Measurements from ENCODE around the gene MAPK10.
"Not testable (repeated sequence)": the region's sequence is repeated elsewhere in the genome, so short reads cannot be mapped to it uniquely, and the experiment has no call there.

Gene MAPK10

GRCh38 chr4:85967872-85968271, 392.0 kb downstream of the MAPK10 start:
- no peak for DNase-seq (ENCODE audit: low read depth)

DNA sequence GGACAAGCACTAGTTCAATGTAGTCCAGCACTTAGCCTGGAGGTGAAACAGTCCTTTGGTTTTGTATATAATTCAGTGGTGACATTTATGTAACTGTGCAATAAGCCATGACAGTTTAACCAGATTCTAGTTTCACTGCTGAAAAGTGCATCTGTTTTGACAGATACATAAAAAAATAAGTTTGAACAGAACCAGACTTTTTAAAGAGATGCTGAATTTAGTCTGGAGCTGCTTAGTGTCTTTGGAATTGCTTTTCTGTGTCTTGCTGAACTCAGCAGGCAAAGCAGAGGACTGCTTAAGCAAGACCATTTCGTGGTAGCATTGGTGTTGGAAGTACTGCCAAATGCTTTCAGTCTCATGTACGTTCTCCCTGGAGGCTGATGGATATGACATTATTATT, 393.5 kb downstream of the MAPK10 start:
- DNase-seq (ENCODE audit: low read depth): no peak

DNA sequence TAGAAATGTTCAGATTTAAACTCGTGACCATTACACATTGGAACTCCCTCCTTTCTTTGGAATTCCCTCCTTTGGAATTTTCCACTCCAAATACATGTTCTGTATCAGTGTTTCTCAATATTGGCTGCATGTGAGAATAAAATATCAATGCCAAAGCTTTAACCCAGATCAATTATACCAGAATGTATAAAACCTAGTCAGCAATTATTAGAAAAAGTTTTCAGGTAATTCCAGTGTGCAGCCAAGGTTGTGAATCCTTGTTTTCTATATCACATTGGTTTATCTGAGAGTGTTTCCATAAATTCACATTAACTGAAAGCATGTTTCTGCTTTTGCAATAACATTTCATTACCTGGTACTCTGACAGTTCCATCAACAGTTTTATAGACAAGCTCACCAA, 394.3 kb downstream of the MAPK10 start:
- DNase-seq (ENCODE audit: low read depth): no peak

GRCh38 chr4:85965017-85965416, 394.8 kb downstream of the MAPK10 start:
- not testable (repeated sequence) for DNase-seq (ENCODE audit: low read depth)

GRCh38 chr4:85964298-85964697, 395.6 kb downstream of the MAPK10 start:
- DNase-seq (ENCODE audit: low read depth): no peak

- DNase-seq (ENCODE audit: low read depth): no peak
Observed at GRCh38 chr4:85963231-85963630, 396.6 kb downstream of the MAPK10 start.

DNA sequence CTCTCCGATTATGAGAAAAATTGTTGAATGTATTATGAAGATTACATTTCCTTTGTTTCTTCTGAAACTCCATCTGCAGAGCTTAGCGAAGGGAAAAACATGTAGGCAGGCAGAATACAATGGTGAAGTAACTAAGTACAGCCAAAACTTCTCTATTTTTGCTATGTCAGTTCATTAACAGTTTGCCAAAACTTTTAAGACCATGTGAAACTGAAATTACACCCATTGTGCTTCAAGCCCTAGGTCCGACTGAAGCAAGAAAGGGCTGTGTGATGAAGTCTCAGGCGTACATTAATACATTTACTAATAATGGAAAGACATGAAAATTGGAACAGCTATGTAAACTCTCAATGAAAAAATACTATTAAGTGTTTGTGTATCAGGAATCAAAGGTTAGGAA, 398.0 kb downstream of the MAPK10 start:
- no peak for DNase-seq (ENCODE audit: low read depth)

DNA sequence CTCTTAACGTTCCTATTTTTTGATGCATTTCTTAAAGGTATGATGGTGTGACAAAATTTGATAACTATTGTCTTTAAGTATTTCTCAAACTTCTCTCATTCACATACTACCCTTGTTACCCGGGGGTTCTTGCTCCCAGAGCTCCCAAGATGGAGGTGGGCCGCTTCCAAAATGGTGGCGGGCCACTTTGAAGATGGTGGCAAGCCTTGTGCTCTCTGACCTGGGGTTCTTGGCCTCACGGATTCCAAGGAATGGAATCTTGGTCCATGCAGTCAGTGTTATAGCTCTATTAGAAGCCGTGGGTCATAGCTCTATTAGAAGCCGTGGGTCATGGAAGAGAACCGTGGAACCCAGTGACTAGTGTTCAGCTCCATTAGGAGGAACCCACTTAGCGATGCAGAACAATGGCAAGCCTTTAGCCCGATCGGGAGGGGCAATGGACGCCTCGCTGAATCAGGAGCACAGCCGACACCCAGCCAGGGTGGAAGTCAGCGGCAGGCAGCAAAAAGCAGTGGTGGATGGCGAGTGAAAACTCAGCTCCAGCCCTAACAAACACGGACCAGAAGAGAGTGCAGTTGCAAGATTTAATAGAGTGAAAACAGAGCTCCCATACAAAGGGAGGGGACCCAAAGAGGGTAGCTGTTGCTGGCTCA, 403.4 kb downstream of the MAPK10 start:
- no peak for DNase-seq (ENCODE audit: low read depth)

- DNase-seq (ENCODE audit: low read depth): no peak
Observed at GRCh38 chr4:85955620-85956292, 404.1 kb downstream of the MAPK10 start.

- DNase-seq (ENCODE audit: low read depth): no peak
Observed at GRCh38 chr4:85953651-85954018, 406.2 kb downstream of the MAPK10 start.

DNA sequence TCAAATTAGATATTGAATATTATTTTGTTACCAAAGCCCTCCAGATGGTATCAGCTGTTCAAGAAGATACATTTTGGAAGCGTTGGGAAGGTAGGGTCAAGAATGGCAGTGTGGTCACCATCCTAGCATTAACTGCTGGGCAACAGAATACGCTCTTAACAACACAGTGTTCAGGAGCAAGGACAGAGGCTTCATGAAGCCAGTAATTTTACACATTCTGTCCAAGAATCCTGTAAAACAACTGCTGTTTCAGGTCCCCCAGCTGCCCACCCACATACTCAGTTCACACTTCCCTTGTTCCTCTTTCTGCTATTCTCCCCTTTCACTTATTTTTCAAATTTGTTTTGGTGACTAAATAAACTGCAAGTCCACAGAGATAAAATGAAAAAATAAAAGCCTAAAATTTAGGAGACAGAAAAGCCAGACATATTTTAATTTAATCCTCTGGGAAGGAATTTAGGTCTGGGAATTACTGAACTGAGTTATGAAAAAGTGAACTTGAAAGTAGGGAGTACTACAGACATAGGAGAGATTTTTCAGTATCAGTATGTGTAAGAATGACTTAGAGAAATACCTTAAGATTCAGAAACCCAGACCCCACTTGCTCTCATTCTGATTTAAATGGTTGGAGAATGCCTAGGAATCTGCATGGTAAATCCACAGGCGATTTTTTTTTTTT, 406.7 kb downstream of the MAPK10 start:
- DNase-seq (ENCODE audit: low read depth): no peak

DNA sequence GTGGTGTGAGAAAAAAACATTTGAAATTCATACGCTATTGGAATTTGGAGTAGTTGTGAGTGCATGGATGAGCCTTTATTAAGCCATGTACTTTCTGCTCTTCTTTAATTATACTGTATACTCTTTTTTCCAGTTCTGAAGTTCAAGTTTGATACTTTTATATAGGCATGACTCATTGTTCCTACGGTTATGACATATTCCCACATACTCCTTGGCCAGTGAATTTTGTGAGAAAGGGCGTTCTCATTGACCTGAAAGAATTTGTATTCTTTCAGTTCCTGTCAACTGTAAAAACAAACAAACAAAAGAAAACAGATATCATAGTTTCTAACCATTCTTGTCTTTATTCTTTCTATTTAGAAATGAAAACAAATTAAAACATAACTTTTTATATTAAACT, 407.3 kb downstream of the MAPK10 start:
- DNase-seq (ENCODE audit: low read depth): no peak

DNA sequence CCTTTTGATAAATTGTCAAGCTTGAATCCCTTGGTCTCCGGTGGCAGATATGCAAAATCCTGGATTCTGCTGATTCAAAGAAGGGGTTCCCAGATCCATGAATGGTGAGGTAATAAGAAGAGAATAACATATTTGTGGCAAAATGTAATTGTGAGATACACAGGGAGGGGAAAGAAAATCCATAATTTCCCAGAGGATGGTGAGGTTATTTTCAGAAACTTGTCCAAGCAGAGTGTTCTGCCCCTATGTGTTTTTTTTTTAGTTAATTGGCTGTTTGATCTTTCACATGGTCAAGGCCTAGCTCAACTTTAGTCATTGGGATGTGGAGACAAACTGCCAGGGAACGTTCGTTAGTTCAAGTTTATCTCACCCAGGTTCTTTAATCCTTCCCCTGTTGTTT, 408.8 kb downstream of the MAPK10 start:
- DNase-seq (ENCODE audit: low read depth): no peak

- DNase-seq (ENCODE audit: low read depth): no peak
Observed at GRCh38 chr4:85946821-85947220, 413.0 kb downstream of the MAPK10 start.

- no peak for DNase-seq (ENCODE audit: low read depth)
Observed at GRCh38 chr4:85942107-85942506, 417.7 kb downstream of the MAPK10 start.

DNA sequence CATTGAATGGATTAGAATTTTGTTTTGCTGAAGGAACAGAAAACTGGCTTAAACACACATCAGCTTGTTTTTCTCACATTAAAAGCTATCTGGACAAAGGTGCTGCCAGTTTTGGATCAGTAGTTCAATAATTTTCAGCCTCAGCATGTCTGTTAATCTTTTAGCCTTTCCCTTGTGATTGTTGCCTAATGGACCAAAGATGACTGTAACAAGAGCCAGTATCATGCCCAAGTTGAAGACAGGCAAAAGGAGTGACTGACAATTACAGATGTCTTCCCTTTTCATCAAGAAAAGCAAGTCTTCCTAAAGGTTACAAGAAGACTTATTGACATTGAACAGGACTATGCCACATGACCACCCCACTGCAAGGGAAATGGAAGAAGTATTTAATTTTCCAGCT, 419.7 kb downstream of the MAPK10 start:
- DNase-seq (ENCODE audit: low read depth): no peak
